Hepatocyte (in vitro differentiated cells): Measurements from ENCODE around the gene ASTN2.

Experiments
- EZH2phosphoT487 ChIP-seq: fragments of 200-600 bp; sonication (generic); IDR thresholded peaks from one replicate; pipeline ENCODE4 v1.6.1; 2018; ENCODE audit warnings: antibody characterized with exemption, mild to moderate bottlenecking, low read depth, moderate library complexity; ENCODE audit not compliant: unreplicated experiment, severe bottlenecking
- TF ChIP-seq, protein P1 (sequence below): fragments of 200-600 bp; sonication (generic); IDR thresholded peaks from 2 replicates; pipeline ENCODE4 v1.5.1; 2016; ENCODE audit warnings: antibody characterized with exemption, mild to moderate bottlenecking; ENCODE audit not compliant: poor library complexity

GRCh38 chr9:116986015-116986414, 428.8 kb downstream of the ASTN2 start:
- TF ChIP-seq, protein P1, sequence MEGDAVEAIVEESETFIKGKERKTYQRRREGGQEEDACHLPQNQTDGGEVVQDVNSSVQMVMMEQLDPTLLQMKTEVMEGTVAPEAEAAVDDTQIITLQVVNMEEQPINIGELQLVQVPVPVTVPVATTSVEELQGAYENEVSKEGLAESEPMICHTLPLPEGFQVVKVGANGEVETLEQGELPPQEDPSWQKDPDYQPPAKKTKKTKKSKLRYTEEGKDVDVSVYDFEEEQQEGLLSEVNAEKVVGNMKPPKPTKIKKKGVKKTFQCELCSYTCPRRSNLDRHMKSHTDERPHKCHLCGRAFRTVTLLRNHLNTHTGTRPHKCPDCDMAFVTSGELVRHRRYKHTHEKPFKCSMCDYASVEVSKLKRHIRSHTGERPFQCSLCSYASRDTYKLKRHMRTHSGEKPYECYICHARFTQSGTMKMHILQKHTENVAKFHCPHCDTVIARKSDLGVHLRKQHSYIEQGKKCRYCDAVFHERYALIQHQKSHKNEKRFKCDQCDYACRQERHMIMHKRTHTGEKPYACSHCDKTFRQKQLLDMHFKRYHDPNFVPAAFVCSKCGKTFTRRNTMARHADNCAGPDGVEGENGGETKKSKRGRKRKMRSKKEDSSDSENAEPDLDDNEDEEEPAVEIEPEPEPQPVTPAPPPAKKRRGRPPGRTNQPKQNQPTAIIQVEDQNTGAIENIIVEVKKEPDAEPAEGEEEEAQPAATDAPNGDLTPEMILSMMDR, result no peak
- TF ChIP-seq EZH2phosphoT487, result no peak
